Measurements from ENCODE around the gene SH3TC1. TPM values are rescaled to one million over a fixed set of nuclear protein-coding genes. Genes with fewer than 3 reads are reported as not detected.
A peak's percentile ranks its signal among the peaks of the same experiment; 100 is the strongest.

Gene SH3TC1
- total and polyA plus RNA-seq, 4 donors: 6.5 to 34.6 (median 25.8) TPM

DNA sequence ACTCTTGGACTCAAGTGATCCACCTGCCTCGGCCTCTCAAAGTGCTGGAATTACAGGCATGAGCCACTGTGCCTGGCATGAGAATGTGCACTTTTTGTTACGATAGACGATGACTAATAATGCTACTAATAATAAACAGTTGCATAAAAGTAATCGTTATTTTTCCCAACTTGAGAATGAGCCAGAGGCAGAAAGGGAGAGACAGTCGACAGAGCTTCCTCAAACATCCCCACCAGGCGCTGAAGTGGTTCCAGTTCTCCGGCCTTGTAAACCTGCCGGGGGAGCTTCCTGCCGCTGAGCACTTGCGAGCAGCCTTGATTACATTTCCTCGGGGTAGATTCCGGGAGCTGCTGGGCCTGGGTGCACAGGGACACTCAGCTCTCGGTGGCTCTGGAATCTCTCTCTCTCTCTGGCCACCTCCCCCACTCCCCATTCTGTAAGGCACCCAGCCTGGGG, 61.6 kb downstream of the SH3TC1 start:
- no peaks in the 10 kb centered on the region for H3K36me3 ChIP-seq (ENCODE audit: control insufficient read depth in 4 of 4, insufficient read depth in 3 of 4, low read depth in 1 of 4, low read length in 3 of 4)
- H3K9me3 ChIP-seq (ENCODE audit: control insufficient read depth in 4 of 4, low read length in 3 of 4): no peaks in the 10 kb centered on the region
- TF ChIP-seq RXRA (IDR thresholded peaks at IDR 0.05) (no peak), ATF3 (IDR thresholded peaks at IDR 0.05) (no peak), NR2F2 (IDR thresholded peaks at IDR 0.05) (no peak), FOXA1 (IDR thresholded peaks at IDR 0.05) (no peak), YY1 (IDR thresholded peaks at IDR 0.05) (no peak), HNF4A (conservative IDR thresholded peaks at IDR 0.05) (no peak)
- H3K9ac ChIP-seq (ENCODE audit: low read depth in 1 of 2, low read length in 2 of 2): no peak overlapping the region
- no peaks in the 10 kb centered on the region for H3K27me3 ChIP-seq (ENCODE audit: control insufficient read depth in 4 of 4, insufficient read depth in 4 of 4, low read length in 3 of 4)
- WGBS: 58% methylated on average over 13 of the region's 13 CpGs
- DNase-seq (ENCODE audit: low spot score): no peak
- H3K4me3 ChIP-seq (ENCODE audit: low read depth in 1 of 3, low read length in 3 of 3): no peak overlapping the region
- no peaks in the 10 kb centered on the region for H3K4me1 ChIP-seq (ENCODE audit: control insufficient read depth in 4 of 4, insufficient read depth in 4 of 4, low read length in 3 of 4)
- H3K27ac ChIP-seq (ENCODE audit: low read depth in 1 of 2, low read length in 2 of 2): peak overlapping the region; percentile 26 to 56

- Histone ChIP-seq H3K4me3 (ENCODE audit: low read depth in 1 of 3, low read length in 3 of 3) (no peak overlapping the region), H3K9me3 (ENCODE audit: control insufficient read depth in 4 of 4, low read length in 3 of 4) (no peaks in the 10 kb centered on the region), H3K9ac (ENCODE audit: low read depth in 1 of 2, low read length in 2 of 2) (no peak overlapping the region), H3K27ac (ENCODE audit: low read depth in 1 of 2, low read length in 2 of 2) (no peak overlapping the region), H3K36me3 (ENCODE audit: control insufficient read depth in 4 of 4, insufficient read depth in 3 of 4, low read depth in 1 of 4, low read length in 3 of 4) (no peaks in the 10 kb centered on the region), H3K27me3 (ENCODE audit: control insufficient read depth in 4 of 4, insufficient read depth in 4 of 4, low read length in 3 of 4) (no peaks in the 10 kb centered on the region), H3K4me1 (ENCODE audit: control insufficient read depth in 4 of 4, insufficient read depth in 4 of 4, low read length in 3 of 4) (no peaks in the 10 kb centered on the region)
- 78% methylated on average over 25 of the region's 25 CpGs for WGBS
- no peak for DNase-seq (ENCODE audit: low spot score)
- TF ChIP-seq ZBTB33 (IDR thresholded peaks at IDR 0.05) (no peak), EGR1 (IDR thresholded peaks at IDR 0.05; ENCODE audit: low read depth in 2 of 2) (no peak), GABPA (IDR thresholded peaks at IDR 0.05 in 1 of 2, conservative IDR thresholded peaks at IDR 0.05 in 1 of 2) (no peak), YY1 (IDR thresholded peaks at IDR 0.05) (no peak), REST (IDR thresholded peaks at IDR 0.05) (no peak), ATF3 (IDR thresholded peaks at IDR 0.05) (no peak), MAX (IDR thresholded peaks at IDR 0.05) (no peak), HNF4A (conservative IDR thresholded peaks at IDR 0.05) (no peak), RAD21 (IDR thresholded peaks at IDR 0.05) (no peak), TAF1 (conservative IDR thresholded peaks at IDR 0.05) (no peak), FOXA2 (IDR thresholded peaks at IDR 0.05) (no peak), HNF4G (IDR thresholded peaks at IDR 0.05) (no peak), NR2F2 (IDR thresholded peaks at IDR 0.05) (no peak), FOXA1 (IDR thresholded peaks at IDR 0.05) (no peak)
Measured at GRCh38 chr4:8261851-8262535, 62.9 kb downstream of the SH3TC1 start.
